ENCODE results near the gene UQCRQ. TPM values are rescaled to one million over a fixed set of nuclear protein-coding genes. Genes with fewer than 3 reads are reported as not detected.

Gene UQCRQ
- total RNA-seq, 1 experiment from 2014 or later: 306 TPM

GRCh38 chr5:132877938-132878337 is 11.5 kb downstream of the UQCRQ start:
- no peaks in the 10 kb centered on the region for H3K9me3 Mint-ChIP-seq
- Histone ChIP-seq H3K18ac (ENCODE audit: insufficient read length, low read depth, low read length) (no peak overlapping the region), H3K23me2 (ENCODE audit: insufficient read length, low read depth, low read length, poor library complexity, severe bottlenecking) (no peaks in the 10 kb centered on the region)

More at GRCh38 chr5:132877938-132878337, 11.5 kb downstream of the UQCRQ start:
- H2BK15ac ChIP-seq (ENCODE audit: low read depth, low read length): no peak overlapping the region
- no peak overlapping the region for H2AFZ ChIP-seq (ENCODE audit: low read length)
- H4K20me1 ChIP-seq (ENCODE audit: control insufficient read depth, insufficient read depth, insufficient read length): no peaks in the 10 kb centered on the region
- H3K27me3 ChIP-seq (ENCODE audit: insufficient read depth, low read length): no peaks in the 10 kb centered on the region
- H3K9ac ChIP-seq (ENCODE audit: extremely low read depth, insufficient read length, low read length): no peak overlapping the region
- H4K8ac ChIP-seq (replicated peaks; ENCODE audit: insufficient read length, low read depth, low read length): no peak overlapping the region
- H3K27ac ChIP-seq (ENCODE audit: insufficient read length, low read depth, low read length): no peak overlapping the region
- no peak overlapping the region for H3K14ac ChIP-seq (ENCODE audit: insufficient read depth, low read length)
- no peaks in the 10 kb centered on the region for H3K4me1 ChIP-seq (ENCODE audit: insufficient read depth, low read length)
- no peak overlapping the region for H4K91ac ChIP-seq (ENCODE audit: insufficient read length, low read depth, low read length)
- no peak overlapping the region for H3K4me3 Mint-ChIP-seq
- no peak overlapping the region for H2BK120ac ChIP-seq (ENCODE audit: low read depth, low read length, poor library complexity, severe bottlenecking)
- H3K9me3 ChIP-seq (ENCODE audit: control insufficient read depth, low read depth, low read length): no peaks in the 10 kb centered on the region
- H3T11ph ChIP-seq (ENCODE audit: low read length): no peak overlapping the region
- TF ChIP-seq CTCF (conservative IDR thresholded peaks at IDR 0.05): no peak
- H3K4me1 Mint-ChIP-seq: no peaks in the 10 kb centered on the region
- H2BK20ac ChIP-seq (ENCODE audit: low read depth, low read length, poor library complexity, severe bottlenecking): no peak overlapping the region
- no peak overlapping the region for H2AK5ac ChIP-seq (ENCODE audit: insufficient read length, low read length)
- DNase-seq: no peak
- H3K4ac ChIP-seq (ENCODE audit: low read depth, low read length): no peak overlapping the region
- H3K4me2 ChIP-seq (ENCODE audit: insufficient read depth, insufficient read length, low read length): no peak overlapping the region
- no peak overlapping the region for H3K23ac ChIP-seq (ENCODE audit: insufficient read length, low read depth, low read length)
- no peaks in the 10 kb centered on the region for H3K27me3 Mint-ChIP-seq (ENCODE audit: low read depth)
- no CpG with 5 or more reads among the region's 3 CpGs for WGBS (ENCODE audit: extremely low coverage, insufficient read length, low lambda C conversion rate)
- no peaks in the 10 kb centered on the region for H3K79me1 ChIP-seq (ENCODE audit: insufficient read depth, low read depth, low read length, poor library complexity, severe bottlenecking)
- H4K5ac ChIP-seq (ENCODE audit: insufficient read length, low read depth, low read length): no peak overlapping the region
- no peak overlapping the region for H3K56ac ChIP-seq (ENCODE audit: insufficient read length, low read depth, low read length)
- H2BK12ac ChIP-seq (ENCODE audit: insufficient read length, low read depth, low read length): no peak overlapping the region
- H2BK5ac ChIP-seq (ENCODE audit: insufficient read length, low read length): no peak overlapping the region
- peaks cover 10 to 47% (median 41%) of the 10 kb centered on the region in 3 experiments; a peak in 6 of 7 replicates for H3K36me3 Mint-ChIP-seq (ENCODE audit: insufficient read depth in 1 of 3, low read depth in 3 of 3)
- H3K27ac Mint-ChIP-seq: no peak overlapping the region
- H3K79me2 ChIP-seq (ENCODE audit: insufficient read depth, low read length): no peaks in the 10 kb centered on the region

Data from H9 (cell line).